H1 (cell line): ENCODE data around the gene RNF41. TPM values are rescaled to one million over a fixed set of nuclear protein-coding genes. Genes with fewer than 3 reads are reported as not detected.
"Not testable (repeated sequence)": the region's sequence is repeated elsewhere in the genome, so short reads cannot be mapped to it uniquely, and the experiment has no call there.

Experiments used
- CTCF ChIA-PET: fragments of 300-600 bp; sonication (Branson Sonifier 250); formaldehyde crosslinking; loops from one replicate; lab custom pipeline; 2021; ENCODE audit not compliant: partially characterized antibody; lab: Charles Lee
- POLR2A ChIA-PET: fragments of 300-600 bp; sonication (Branson Sonifier 250); formaldehyde crosslinking; loops from one replicate; lab custom pipeline; 2021; ENCODE audit warnings: inconsistent platforms; ENCODE audit not compliant: partially characterized antibody; lab: Charles Lee
- DNase-seq, 2 experiments: peaks; one replicate each; pipeline versions ENCODE4 v3.0.0 to v3.0.0-alpha.2; 2010 to 2022; ENCODE audit warnings: low spot score in 2 of 2, low read depth in 1 of 2, mixed read lengths in 1 of 2
- FAIRE-seq: peaks from 2 replicates; lab custom pipeline; 2011; peaks lifted over from hg19 to GRCh38; lab: Jason Lieb, UNC
- H2AFZ ChIP-seq: 2 replicates; pipeline ENCODE4 v1.8.1; 2012; ENCODE audit warnings: low read length, inconsistent platforms
- H2AK5ac ChIP-seq: 2 replicates; pipeline ENCODE4 v1.6.1; 2013; ENCODE audit warnings: low read depth, low read length
- H2BK120ac ChIP-seq: replicated peaks from 2 replicates; pipeline ENCODE3; 2013; ENCODE audit warnings: low read depth, low read length, inconsistent platforms
- H2BK12ac ChIP-seq: 2 replicates; pipeline ENCODE4 v1.6.1; 2013; ENCODE audit warnings: low read depth, low read length
- H2BK15ac ChIP-seq: 2 replicates; pipeline ENCODE4 v1.6.1; 2013; ENCODE audit warnings: low read length
- H2BK20ac ChIP-seq: 2 replicates; pipeline ENCODE4 v1.6.1; 2013; ENCODE audit warnings: low read length
- H2BK5ac ChIP-seq: 2 replicates; pipeline ENCODE4 v1.6.1; 2013; ENCODE audit warnings: low read depth, low read length
- H3K14ac ChIP-seq: 2 replicates; pipeline ENCODE4 v1.6.1; 2013; ENCODE audit warnings: inconsistent platforms; ENCODE audit not compliant: insufficient read length
- H3K18ac ChIP-seq: 2 replicates; pipeline ENCODE4 v1.6.1; 2013; ENCODE audit warnings: low read length; ENCODE audit errors: extremely low read depth
- H3K23ac ChIP-seq: 2 replicates; pipeline ENCODE4 v1.6.1; 2013; ENCODE audit warnings: inconsistent platforms; ENCODE audit not compliant: insufficient read length
- H3K23me2 ChIP-seq: 2 replicates; pipeline ENCODE4 v1.6.1; 2013; ENCODE audit warnings: low read depth, low read length
- H3K27ac ChIP-seq: 2 replicates; pipeline ENCODE4 v1.6.1; 2011; ENCODE audit warnings: low read depth, low read length, inconsistent platforms
- H3K27me3 ChIP-seq, 4 experiments: replicated peaks in 1 of 4; 1 replicate in 1 of 4; 2 replicates in 3 of 4; pipeline versions ENCODE4 v1.6.1 to v1.8.1; 2011 to 2013; ENCODE audit warnings: low read length in 3 of 4, mild to moderate bottlenecking in 3 of 4, inconsistent platforms in 2 of 4, mixed read lengths in 2 of 4, moderate library complexity in 1 of 4; ENCODE audit not compliant: control insufficient read depth in 3 of 4, insufficient read depth in 3 of 4; ENCODE audit errors: extremely low read depth in 1 of 4
- H3K36me3 ChIP-seq, 4 experiments: 2 replicates each; pipeline versions ENCODE4 v1.6.1 to v1.8.1; 2011 to 2013; ENCODE audit warnings: mild to moderate bottlenecking in 4 of 4, low read length in 3 of 4, moderate library complexity in 2 of 4, control low read depth in 1 of 4, inconsistent platforms in 1 of 4; ENCODE audit not compliant: insufficient read depth in 4 of 4, control insufficient read depth in 2 of 4
- H3K4ac ChIP-seq: replicated peaks from 2 replicates; pipeline ENCODE3; 2013; ENCODE audit warnings: low read length, low read depth, mixed read lengths, inconsistent platforms; ENCODE audit not compliant: insufficient read length
- H3K4me1 ChIP-seq, 4 experiments: replicated peaks in 1 of 4; 1 replicate in 1 of 4; 2 replicates in 3 of 4; pipeline versions ENCODE4 v1.6.1 to v1.8.1; 2011 to 2013; ENCODE audit warnings: low read length in 3 of 4, inconsistent platforms in 2 of 4, mixed read lengths in 1 of 4; ENCODE audit not compliant: insufficient read depth in 4 of 4, control insufficient read depth in 3 of 4
- H3K4me2 ChIP-seq, 2 experiments: 2 replicates each; pipeline versions ENCODE4 v1.6.1 to v1.8.1; 2011 to 2013; ENCODE audit warnings: low read depth in 2 of 2, low read length in 2 of 2, control low read depth in 1 of 2, inconsistent platforms in 1 of 2, mild to moderate bottlenecking in 1 of 2; ENCODE audit not compliant: insufficient read depth in 1 of 2
- H3K4me3 ChIP-seq, 4 experiments: fragments of 200-600, 300-600 bp in 1 of 4; sonication (generic), shearing (Covaris generic), sonication (Bioruptor Twin) in 1 of 4; 2 replicates each; pipeline versions ENCODE4 v1.5.1 to v1.8.1; 2011 to 2016; ENCODE audit warnings: low read length in 4 of 4, low read depth in 3 of 4, control low read depth in 2 of 4, inconsistent platforms in 2 of 4, mild to moderate bottlenecking in 2 of 4, mixed read lengths in 1 of 4, moderate library complexity in 1 of 4; ENCODE audit not compliant: insufficient read depth in 2 of 4; ENCODE audit errors: extremely low read depth in 1 of 4
- H3K56ac ChIP-seq: replicated peaks from 2 replicates; pipeline ENCODE3; 2013; ENCODE audit warnings: low read depth, mild to moderate bottlenecking, mixed read lengths, low read length, inconsistent platforms; ENCODE audit not compliant: insufficient read length
- H3K79me1 ChIP-seq: 2 replicates; pipeline ENCODE4 v1.6.1; 2013; ENCODE audit warnings: low read depth, low read length, control low read depth
- H3K79me2 ChIP-seq, 2 experiments: 2 replicates each; pipeline versions ENCODE4 v1.6.1 to v1.8.1; 2012 to 2013; ENCODE audit warnings: low read length in 2 of 2, mild to moderate bottlenecking in 2 of 2, inconsistent platforms in 1 of 2; ENCODE audit not compliant: insufficient read depth in 2 of 2, control insufficient read depth in 1 of 2
- H3K9ac ChIP-seq, 4 experiments: replicated peaks in 1 of 4; 1 replicate in 1 of 4; 2 replicates in 3 of 4; pipeline versions ENCODE4 v1.6.1 to v1.8.1; 2011 to 2013; ENCODE audit warnings: low read depth in 3 of 4, low read length in 3 of 4, control low read depth in 2 of 4, mild to moderate bottlenecking in 2 of 4, moderate library complexity in 2 of 4, inconsistent platforms in 1 of 4; ENCODE audit errors: extremely low read depth in 1 of 4
- H3K9me3 ChIP-seq, 2 experiments: 2 replicates each; pipeline versions ENCODE4 v1.6.1 to v1.8.1; 2012 to 2013; ENCODE audit warnings: mild to moderate bottlenecking in 2 of 2, moderate library complexity in 2 of 2, control low read depth in 1 of 2, inconsistent platforms in 1 of 2, low read depth in 1 of 2, low read length in 1 of 2, mixed read lengths in 1 of 2; ENCODE audit not compliant: insufficient read depth in 2 of 2
- H4K20me1 ChIP-seq, 2 experiments: replicated peaks in 1 of 2; 2 replicates each; pipeline versions ENCODE3 to v1.8.1; 2011 to 2013; ENCODE audit warnings: inconsistent platforms in 2 of 2, low read length in 2 of 2, mild to moderate bottlenecking in 1 of 2; ENCODE audit not compliant: insufficient read depth in 2 of 2, control insufficient read depth in 1 of 2
- H4K5ac ChIP-seq: 2 replicates; pipeline ENCODE4 v1.6.1; 2013; ENCODE audit warnings: low read length, low read depth, mixed read lengths, inconsistent platforms; ENCODE audit not compliant: insufficient read length
- H4K8ac ChIP-seq: 2 replicates; pipeline ENCODE4 v1.8.0; 2013; ENCODE audit warnings: mild to moderate bottlenecking, moderate library complexity, low read length, inconsistent platforms; ENCODE audit not compliant: insufficient read depth; ENCODE audit errors: extremely low read depth
- H4K91ac ChIP-seq: replicated peaks from 2 replicates; pipeline ENCODE3; 2013; ENCODE audit warnings: low read length, mixed read lengths, inconsistent platforms; ENCODE audit not compliant: insufficient read length
- whole genome bisulfite sequencing, 2 experiments: shearing (Covaris generic) in 1 of 2; methylation state at CpG; one replicate each; pipeline versions ENCODE4 v1.1.6 to v1.1.7; 2013 to 2015; ENCODE audit warnings: low lambda C conversion rate in 2 of 2, mixed read lengths in 2 of 2, inconsistent platforms in 1 of 2, low coverage in 1 of 2, missing lambda C conversion rate in 1 of 2; ENCODE audit not compliant: insufficient replicate concordance in 2 of 2, insufficient coverage in 1 of 2, insufficient read length in 1 of 2; ENCODE audit errors: extremely low coverage in 1 of 2, missing lambda C conversion rate in 1 of 2; 5-methylcytosine and 5-hydroxymethylcytosine counted together
- polyA plus RNA-seq, 7 experiments: library from polyadenylated mRNA; depleted of rRNA in 3 of 7; stranded (reverse) in 5 of 7; unstranded in 2 of 7; fragments of >200 nt in 5 of 7; fragments of 200-250 nt in 2 of 7; gene quantifications; 1 replicate in 5 of 7; 2 replicates in 1 of 7; 4 replicates in 1 of 7; pipeline versions ENCODE4 v1.2.1 to v1.2.3, GENCODE V29; 2011 to 2013; ENCODE audit warnings: missing spikeins in 2 of 7, mixed read lengths in 2 of 7
- total RNA-seq: library from RNA; stranded (reverse); fragmentation: NEBNext Ultra II Directional; extraction: Animal tissue kit (Norgen Biotek cat#: 25700); gene quantifications from 2 replicates; pipeline ENCODE4 v1.2.1, GENCODE V29; 2021

The RNF41 gene
- total and polyA plus RNA-seq, 2 of the 8 experiments (the other 6 are each of a cell fraction or from before 2014, with no cell fraction given), result 55.5 to 98.6 TPM

- DNase-seq, H4K91ac ChIP-seq, FAIRE-seq, H3K14ac ChIP-seq, H3K23ac ChIP-seq, H3K9me3 ChIP-seq, H2BK5ac ChIP-seq, H3K56ac ChIP-seq, H2AK5ac ChIP-seq, H2BK15ac ChIP-seq, H3K27me3 ChIP-seq, H4K8ac ChIP-seq, H3K4ac ChIP-seq, H2AFZ ChIP-seq, H4K5ac ChIP-seq, H3K18ac ChIP-seq, H3K9ac ChIP-seq, H3K79me1 ChIP-seq, H2BK20ac ChIP-seq, H2BK120ac ChIP-seq: not testable (repeated sequence)
- H3K4me3 ChIP-seq, result peak overlapping the region in 2 of 4 experiments; percentile 63 to 91; a peak in 6 of 8 replicates
- H3K36me3 ChIP-seq, result peaks cover 23 to 38% (median 27%) of the 10 kb centered on the region in 4 experiments
- H2BK12ac ChIP-seq, result peak overlapping the region; percentile 27; the same call in 1 of the 2 replicates
- CTCF ChIA-PET, result interaction anchor here (0.6 to 2.7 kb wide), 10 partner anchors 13 to 1646 kb away, joined by 3 to 15 read pairs (median 4); partner anchors contain the start of genes ESYT1, SMARCC2 and ZC3H10
- peaks cover 11 to 17% of the 10 kb centered on the region in 2 experiments for H4K20me1 ChIP-seq
- 92% methylated on average over 19 of the region's 21 CpGs; no CpG with 5 or more reads in 1 of the 2 experiments for WGBS, 2 experiments
- H3K79me2 ChIP-seq, result peaks cover 3 to 32% of the 10 kb centered on the region in 2 experiments
- peaks cover 9 to 36% (median 21%) of the 10 kb centered on the region in 4 experiments for H3K4me1 ChIP-seq
- peaks cover 22% of the 10 kb centered on the region for H3K23me2 ChIP-seq
- POLR2A ChIA-PET, result interaction anchor here (0.9 to 15.6 kb wide), 8 partner anchors 9 to 111 kb away, joined by 3 to 656 read pairs (median 4); partner anchors contain the start of genes COQ10A, PA2G4, RNF41 and SMARCC2
- H3K4me2 ChIP-seq, result peak overlapping the region; percentile 76 to 77; a peak in 2 of 4 replicates
- peak overlapping the region; percentile 93; the same call in 1 of the 2 replicates for H3K27ac ChIP-seq
Measured at GRCh38 chr12:56156464-56157200, 65.1 kb downstream of the RNF41 start.
